LNCAP (cell line): Measurements from ENCODE around the gene BTNL2.

ENCODE experiments used
- CTCF ChIP-seq: fragments of 450-650 bp; IDR thresholded peaks from 2 replicates; pipeline ENCODE4 v1.5.1; 2017; ENCODE audit warnings: mild to moderate bottlenecking

BTNL2 gene

GRCh38 chr6:32427934-32428474 lies 21.0 kb upstream of the BTNL2 start:
- TF ChIP-seq CTCF, result no peak

- no peak for TF ChIP-seq CTCF
Measured at GRCh38 chr6:32427218-32427617, 20.2 kb upstream of the BTNL2 start.

- no peak for TF ChIP-seq CTCF
Measured at GRCh38 chr6:32426338-32426737, 19.4 kb upstream of the BTNL2 start.

GRCh38 chr6:32424589-32425300 lies 17.8 kb upstream of the BTNL2 start:
- no peak for TF ChIP-seq CTCF

- TF ChIP-seq CTCF, result no peak
Measured at GRCh38 chr6:32416036-32416435, 9.1 kb upstream of the BTNL2 start.

GRCh38 chr6:32415521-32416019 lies 8.6 kb upstream of the BTNL2 start:
- peak; percentile 94 for TF ChIP-seq CTCF

GRCh38 chr6:32413427-32414047 lies 6.6 kb upstream of the BTNL2 start:
- TF ChIP-seq CTCF, result peak; percentile 81
